Endothelial cell of umbilical vein (primary cell): Measurements from ENCODE around the gene TNFRSF4. TPM values are rescaled to one million over a fixed set of nuclear protein-coding genes. Genes with fewer than 3 reads are reported as not detected.

Experiments
- BruUV-seq: library from RNA; stranded (reverse); fragments of 400-500 nt; replicated peaks from 2 replicates; lab custom pipeline; 2021; lab: Mats Ljungman, UMichigan
- CTCF ChIA-PET: fragments of 300-600, 350-600 bp; sonication (Branson Sonifier 250); formaldehyde crosslinking; loops from one replicate; lab custom pipeline; 2021; ENCODE audit warnings: antibody characterized with exemption, inconsistent platforms; lab: Charles Lee
- POLR2A ChIA-PET: fragments of 300-600, 350-600 bp; sonication (Branson Sonifier 250); formaldehyde crosslinking; loops from one replicate; lab custom pipeline; 2021; ENCODE audit warnings: antibody characterized with exemption, inconsistent platforms; lab: Charles Lee
- DNase-seq: peaks from one replicate; pipeline ENCODE4 v3.0.0-alpha.2; 2011; ENCODE audit warnings: low read depth, low spot score
- FAIRE-seq: peaks from 2 replicates; lab custom pipeline; 2011; peaks lifted over from hg19 to GRCh38; lab: Jason Lieb, UNC
- H2AFZ ChIP-seq: 2 replicates; pipeline ENCODE4 v1.6.0; 2012; ENCODE audit warnings: low read depth, low read length, control low read depth, inconsistent platforms
- H3K27ac ChIP-seq: 2 replicates; pipeline ENCODE4 v1.5.1; 2011; ENCODE audit warnings: low read depth, mild to moderate bottlenecking, control low read depth, low read length, moderate library complexity; ENCODE audit not compliant: insufficient read depth
- H3K27me3 ChIP-seq, 2 experiments: 2 replicates each; pipeline versions ENCODE4 v1.6.0 to v1.6.1; 2011; ENCODE audit warnings: low read length in 2 of 2, mixed read lengths in 1 of 2; ENCODE audit not compliant: control insufficient read depth in 2 of 2, insufficient read depth in 2 of 2
- H3K36me3 ChIP-seq, 2 experiments: 2 replicates in 1 of 2; 3 replicates in 1 of 2; pipeline ENCODE4 v1.5.1; 2011; ENCODE audit warnings: low read length in 2 of 2, mild to moderate bottlenecking in 1 of 2, moderate library complexity in 1 of 2; ENCODE audit not compliant: control insufficient read depth in 2 of 2, insufficient read depth in 2 of 2; ENCODE audit errors: extremely low read depth in 1 of 2
- H3K4me1 ChIP-seq: 3 replicates; pipeline ENCODE4 v1.5.1; 2011; ENCODE audit warnings: mild to moderate bottlenecking, low read length; ENCODE audit not compliant: control insufficient read depth, insufficient read depth; ENCODE audit errors: extremely low read depth
- H3K4me2 ChIP-seq: 2 replicates; pipeline ENCODE4 v1.6.1; 2011; ENCODE audit warnings: low read length, control low read depth, mixed read lengths; ENCODE audit not compliant: insufficient read depth
- H3K4me3 ChIP-seq, 3 experiments: fragments of 200-600 bp in 1 of 3; sonication (generic), shearing (Covaris generic) in 1 of 3; replicated peaks in 1 of 3; 2 replicates each; pipeline ENCODE4 v1.5.1; 2011 to 2016; ENCODE audit warnings: control low read depth in 3 of 3, low read length in 3 of 3, mild to moderate bottlenecking in 2 of 3, inconsistent platforms in 1 of 3, low read depth in 1 of 3, moderate library complexity in 1 of 3; ENCODE audit not compliant: insufficient read depth in 1 of 3
- H3K79me2 ChIP-seq: 2 replicates; pipeline ENCODE4 v1.6.0; 2012; ENCODE audit warnings: low read length, inconsistent platforms; ENCODE audit not compliant: control insufficient read depth, insufficient read depth
- H3K9ac ChIP-seq: replicated peaks from 2 replicates; pipeline ENCODE3; 2011; ENCODE audit warnings: low read length, control low read depth; ENCODE audit not compliant: insufficient read depth; ENCODE audit errors: extremely low read depth
- H3K9me1 ChIP-seq: replicated peaks from 3 replicates; pipeline ENCODE4 v1.6.0; 2011; ENCODE audit warnings: mild to moderate bottlenecking, low read length; ENCODE audit not compliant: control insufficient read depth, insufficient read depth; ENCODE audit errors: extremely low read depth
- H3K9me3 ChIP-seq: replicated peaks from 2 replicates; pipeline ENCODE4 v1.5.1; 2012; ENCODE audit warnings: low read length, inconsistent platforms; ENCODE audit not compliant: control insufficient read depth, insufficient read depth
- H4K20me1 ChIP-seq: replicated peaks from 2 replicates; pipeline ENCODE3; 2011; ENCODE audit warnings: mild to moderate bottlenecking, low read length; ENCODE audit not compliant: control insufficient read depth, insufficient read depth; ENCODE audit errors: extremely low read depth
- EZH2 ChIP-seq: IDR thresholded peaks from 2 replicates; pipeline ENCODE4 v1.6.1; 2012; ENCODE audit warnings: borderline replicate concordance, low read depth, mild to moderate bottlenecking, moderate library complexity, low read length, inconsistent platforms; ENCODE audit not compliant: severe bottlenecking
- dilution Hi-C: fragments of 300-500 bp; cut with MboI; formaldehyde crosslinking; loops from one replicate; pipeline ENCODE4 v1.15.0; 2019; ENCODE audit warnings: low sequenced_read_pairs; ENCODE audit not compliant: extremely low pct_ligation_motif_present
- intact Hi-C: fragments of 100-400 bp; cut with micrococcal nuclease; formaldehyde crosslinking; loops from one replicate; pipeline ENCODE4 v1.10.0; 2022
- microRNA counts: library from miRNA; unstranded; fragments of <30 nt; microRNA quantifications from one replicate; lab custom pipeline; 2016
- microRNA-seq: library from miRNA; unstranded; fragments of <30 nt; microRNA quantifications from one replicate; pipeline ENCODE4 v1.2.0, GENCODE V29; 2021; ENCODE audit warnings: borderline number of aligned reads, borderline replicate concordance
- polyA plus RNA-seq, 4 experiments: library from polyadenylated mRNA; depleted of rRNA in 3 of 4; stranded (reverse) in 3 of 4; unstranded in 1 of 4; fragments of >200 nt; gene quantifications; 2 replicates each; pipeline versions ENCODE4 v1.2.1 to v1.2.3, GENCODE V29; 2011 to 2012; ENCODE audit warnings: missing spikeins in 1 of 4
- small RNA-seq: library from RNA; depleted of rRNA; stranded (forward); fragments of <200 nt; gene quantifications from one replicate; pipeline ENCODE3, GENCODE V24; 2012; ENCODE audit warnings: low replicate concordance, low read depth; ENCODE audit not compliant: insufficient read depth, insufficient read length
- total RNA-seq: library from RNA; stranded (reverse); gene quantifications from 2 replicates; pipeline ENCODE4 v1.2.3, GENCODE V29; 2021

The TNFRSF4 gene
- total and polyA plus RNA-seq, 2 donors (not counting 3 experiments of a cell fraction or from before 2014, with no cell fraction given) = 0.55 to 1.5 TPM

GRCh38 chr1:1161683-1162079 lies 52.3 kb downstream of the TNFRSF4 start:
- FAIRE-seq = no peak
- H3K79me2 ChIP-seq = no peaks in the 10 kb centered on the region
- H3K9me3 ChIP-seq = no peaks in the 10 kb centered on the region
- intact Hi-C loops = no loop called here
- no peaks in the 10 kb centered on the region for H4K20me1 ChIP-seq
- no peak overlapping the region for H3K9ac ChIP-seq
- H3K4me1 ChIP-seq = peaks cover 14% of the 10 kb centered on the region
- no TSS peak for BruUV-seq
- no peaks in the 10 kb centered on the region for H3K9me1 ChIP-seq
- H3K4me2 ChIP-seq = no peak overlapping the region
- TF ChIP-seq EZH2 = no peak
- no peaks in the 10 kb centered on the region for H3K27me3 ChIP-seq
- ChIA-PET CTCF (interaction anchor here (1.3 kb wide), 1 partner anchor 45 kb away, joined by 3 read pairs; no protein-coding TSS in a partner anchor), POLR2A (no interaction called here)
- H3K36me3 ChIP-seq = no peaks in the 10 kb centered on the region
- H3K4me3 ChIP-seq = no peak overlapping the region
- no peak overlapping the region for H3K27ac ChIP-seq
- DNase-seq = no peak
- dilution Hi-C loops = no loop called here
- H2AFZ ChIP-seq = no peak overlapping the region

MicroRNAs within 50 kb of the gene (microRNA counts, 767-probe panel; counts per million panel counts)
- microRNA hsa-miR-200a-3p (lab: Ali Mortazavi, UCI) = 723 counts per million, percentile 96 among the panel's probes with 10 or more counts
- 723 counts per million, percentile 96 among the panel's probes with 10 or more counts for microRNA hsa-miR-200b-3p (lab: Ali Mortazavi, UCI)
- 723 counts per million, percentile 96 among the panel's probes with 10 or more counts for microRNA hsa-miR-429 (lab: Ali Mortazavi, UCI)

Small RNAs within 50 kb of the gene (microRNA-seq; reads per million reads assigned to microRNA genes)
- gene MIR200A (not detected), gene MIR200B (24.2 reads per million, percentile 38 among the genes with 10 or more reads in this experiment), gene MIR429 (5.4 reads per million, percentile 12 among the genes with 10 or more reads in this experiment)

Small RNAs within 50 kb of the gene (small RNA-seq; reads per million reads assigned to genes)
- gene MIR200A = 0.88 reads per million
- not detected for gene MIR200B
- not detected for gene MIR429

Other genes starting within 250 kb of the TNFRSF4 start
- 0.48 and 0.88 TPM in 2 replicates for gene PLEKHN1, start 247.7 kb downstream of the TNFRSF4 start, total RNA-seq
- gene PLEKHN1, start 247.7 kb downstream of the TNFRSF4 start, polyA plus RNA-seq = 0.29 and 0.35 TPM in 2 replicates
- gene PERM1, start 232.1 kb downstream of the TNFRSF4 start, total RNA-seq = not detected in 2 replicates
- gene PERM1, start 232.1 kb downstream of the TNFRSF4 start, polyA plus RNA-seq = not detected in 2 replicates
- gene HES4, start 214.1 kb downstream of the TNFRSF4 start, total RNA-seq = 32.0 and 37.6 TPM in 2 replicates
- 30.5 and 50.6 TPM in 2 replicates for gene HES4, start 214.1 kb downstream of the TNFRSF4 start, polyA plus RNA-seq
- gene ISG15, start 200.7 kb downstream of the TNFRSF4 start, total RNA-seq = 44.6 and 47.6 TPM in 2 replicates
- 154 and 220 TPM in 2 replicates for gene ISG15, start 200.7 kb downstream of the TNFRSF4 start, polyA plus RNA-seq
- gene AGRN, start 194.0 kb downstream of the TNFRSF4 start, total RNA-seq = 67.8 and 75.6 TPM in 2 replicates
- gene AGRN, start 194.0 kb downstream of the TNFRSF4 start, polyA plus RNA-seq = 66.6 and 78.9 TPM in 2 replicates
- gene RNF223, start 139.8 kb downstream of the TNFRSF4 start, total RNA-seq = not detected in 2 replicates
- not detected in 2 replicates for gene RNF223, start 139.8 kb downstream of the TNFRSF4 start, polyA plus RNA-seq
- gene C1orf159, start 98.1 kb downstream of the TNFRSF4 start, total RNA-seq = 19.7 and 20.1 TPM in 2 replicates
- gene C1orf159, start 98.1 kb downstream of the TNFRSF4 start, polyA plus RNA-seq = 16.1 and 20.1 TPM in 2 replicates
- not detected in 2 replicates for gene TTLL10, start 40.3 kb downstream of the TNFRSF4 start, total RNA-seq
- not detected in 2 replicates for gene TTLL10, start 40.3 kb downstream of the TNFRSF4 start, polyA plus RNA-seq
- gene TNFRSF18, start 7.6 kb downstream of the TNFRSF4 start, total RNA-seq = not detected in 2 replicates
- gene TNFRSF18, start 7.6 kb downstream of the TNFRSF4 start, polyA plus RNA-seq = not detected in 2 replicates
- gene SDF4, start 17.8 kb upstream of the TNFRSF4 start, total RNA-seq = 171 and 185 TPM in 2 replicates
- 156 and 175 TPM in 2 replicates for gene SDF4, start 17.8 kb upstream of the TNFRSF4 start, polyA plus RNA-seq
- 24.4 and 24.6 TPM in 2 replicates for gene B3GALT6, start 18.1 kb upstream of the TNFRSF4 start, total RNA-seq
- gene B3GALT6, start 18.1 kb upstream of the TNFRSF4 start, polyA plus RNA-seq = 34.1 and 43.3 TPM in 2 replicates
- 1.9 and 4.1 TPM in 2 replicates for gene C1QTNF12, start 32.6 kb upstream of the TNFRSF4 start, total RNA-seq
- 0.67 and 1.0 TPM in 2 replicates for gene C1QTNF12, start 32.6 kb upstream of the TNFRSF4 start, polyA plus RNA-seq
- 80.7 and 87.2 TPM in 2 replicates for gene UBE2J2, start 59.7 kb upstream of the TNFRSF4 start, total RNA-seq
- 50.0 and 60.7 TPM in 2 replicates for gene UBE2J2, start 59.7 kb upstream of the TNFRSF4 start, polyA plus RNA-seq
- gene SCNN1D, start 66.3 kb upstream of the TNFRSF4 start, total RNA-seq = 3.0 and 3.3 TPM in 2 replicates
- gene SCNN1D, start 66.3 kb upstream of the TNFRSF4 start, polyA plus RNA-seq = 2.3 and 4.0 TPM in 2 replicates
- 39.0 and 43.0 TPM in 2 replicates for gene ACAP3, start 93.8 kb upstream of the TNFRSF4 start, total RNA-seq
- gene ACAP3, start 93.8 kb upstream of the TNFRSF4 start, polyA plus RNA-seq = 27.8 and 41.3 TPM in 2 replicates
- gene PUSL1, start 94.4 kb upstream of the TNFRSF4 start, total RNA-seq = 16.6 and 18.8 TPM in 2 replicates
- gene PUSL1, start 94.4 kb upstream of the TNFRSF4 start, polyA plus RNA-seq = 27.3 and 45.9 TPM in 2 replicates
- 127 and 132 TPM in 2 replicates for gene INTS11, start 110.5 kb upstream of the TNFRSF4 start, total RNA-seq
- gene INTS11, start 110.5 kb upstream of the TNFRSF4 start, polyA plus RNA-seq = 222 and 239 TPM in 2 replicates
- 25.1 and 29.5 TPM in 2 replicates for gene CPTP, start 110.6 kb upstream of the TNFRSF4 start, total RNA-seq
- gene CPTP, start 110.6 kb upstream of the TNFRSF4 start, polyA plus RNA-seq = 20.9 and 29.6 TPM in 2 replicates
- 0.37 and 0.38 TPM in 2 replicates for gene TAS1R3, start 117.1 kb upstream of the TNFRSF4 start, total RNA-seq
- gene TAS1R3, start 117.1 kb upstream of the TNFRSF4 start, polyA plus RNA-seq = 0.26 and 0.38 TPM in 2 replicates
- gene DVL1, start 135.3 kb upstream of the TNFRSF4 start, total RNA-seq = 36.5 and 40.7 TPM in 2 replicates
- 26.8 and 38.2 TPM in 2 replicates for gene DVL1, start 135.3 kb upstream of the TNFRSF4 start, polyA plus RNA-seq
- 0.37 and 0.82 TPM in 2 replicates for gene MXRA8, start 144.4 kb upstream of the TNFRSF4 start, total RNA-seq
- 1.9 and 2.2 TPM in 2 replicates for gene MXRA8, start 144.4 kb upstream of the TNFRSF4 start, polyA plus RNA-seq
- 149 and 151 TPM in 2 replicates for gene AURKAIP1, start 161.1 kb upstream of the TNFRSF4 start, total RNA-seq
- gene AURKAIP1, start 161.1 kb upstream of the TNFRSF4 start, polyA plus RNA-seq = 73.3 and 96.2 TPM in 2 replicates
- 182 and 188 TPM in 2 replicates for gene CCNL2, start 185.2 kb upstream of the TNFRSF4 start, total RNA-seq
- 174 and 209 TPM in 2 replicates for gene CCNL2, start 185.2 kb upstream of the TNFRSF4 start, polyA plus RNA-seq
- gene MRPL20, start 193.1 kb upstream of the TNFRSF4 start, total RNA-seq = 125 and 134 TPM in 2 replicates
- 118 and 152 TPM in 2 replicates for gene MRPL20, start 193.1 kb upstream of the TNFRSF4 start, polyA plus RNA-seq
- gene ANKRD65, start 207.1 kb upstream of the TNFRSF4 start, total RNA-seq = 0.32 and 0.38 TPM in 2 replicates
- gene ANKRD65, start 207.1 kb upstream of the TNFRSF4 start, polyA plus RNA-seq = 0.15 and 0.18 TPM in 2 replicates
- gene VWA1, start 221.5 kb upstream of the TNFRSF4 start, total RNA-seq = 3.3 and 6.1 TPM in 2 replicates
- gene VWA1, start 221.5 kb upstream of the TNFRSF4 start, polyA plus RNA-seq = 2.0 and 3.7 TPM in 2 replicates
- 0.16 TPM in 1 of 2 replicates, not detected in the other for gene ATAD3C, start 235.5 kb upstream of the TNFRSF4 start, total RNA-seq
- gene ATAD3C, start 235.5 kb upstream of the TNFRSF4 start, polyA plus RNA-seq = 0.01 TPM in 1 of 2 replicates, not detected in the other